GM21717 (cell line): ENCODE results near the gene AGMO.

Experiments used
- ATAC-seq: cut with Tn5 transposase; IDR thresholded peaks from one replicate; pipeline ENCODE4 v1.9.1; 2021; ENCODE audit warnings: mild to moderate bottlenecking, moderate library complexity; ENCODE audit not compliant: unreplicated experiment

AGMO gene

GRCh38 chr7:15252181-15252580, 309.6 kb downstream of the AGMO start:
- no peak for ATAC-seq

GRCh38 chr7:15248514-15248913, 313.3 kb downstream of the AGMO start:
- ATAC-seq = no peak

- ATAC-seq = no peak
These were observed 316.0 kb downstream of the AGMO start for GRCh38 chr7:15245831-15246230.

- ATAC-seq = no peak
These were observed 322.0 kb downstream of the AGMO start for GRCh38 chr7:15239801-15240200.

- no peak for ATAC-seq
These were observed 324.9 kb downstream of the AGMO start for GRCh38 chr7:15236952-15237351.

GRCh38 chr7:15234431-15234830, 327.4 kb downstream of the AGMO start:
- ATAC-seq = no peak

- no peak for ATAC-seq
These were observed 333.0 kb downstream of the AGMO start for GRCh38 chr7:15228831-15229230.

GRCh38 chr7:15225981-15226380, 335.8 kb downstream of the AGMO start:
- ATAC-seq = no peak

- ATAC-seq = no peak
These were observed 342.1 kb downstream of the AGMO start for GRCh38 chr7:15219758-15220157.

GRCh38 chr7:15218261-15218660, 343.6 kb downstream of the AGMO start:
- ATAC-seq = no peak

- no peak for ATAC-seq
These were observed 346.2 kb downstream of the AGMO start for GRCh38 chr7:15215616-15216015.

GRCh38 chr7:15214976-15215375, 346.8 kb downstream of the AGMO start:
- no peak for ATAC-seq

GRCh38 chr7:15213093-15213492, 348.7 kb downstream of the AGMO start:
- ATAC-seq = no peak

GRCh38 chr7:15209429-15209828, 352.4 kb downstream of the AGMO start:
- ATAC-seq = no peak

- no peak for ATAC-seq
These were observed 357.4 kb downstream of the AGMO start for GRCh38 chr7:15204421-15204820.

GRCh38 chr7:15199482-15199881, 362.3 kb downstream of the AGMO start:
- ATAC-seq = no peak

- no peak for ATAC-seq
These were observed 364.5 kb downstream of the AGMO start for GRCh38 chr7:15197042-15197977.

GRCh38 chr7:15178065-15178464, 383.8 kb downstream of the AGMO start:
- ATAC-seq = no peak

- ATAC-seq = no peak
These were observed 385.7 kb downstream of the AGMO start for GRCh38 chr7:15176089-15176488.

GRCh38 chr7:15175152-15175551, 386.7 kb downstream of the AGMO start:
- no peak for ATAC-seq

- no peak for ATAC-seq
These were observed 387.3 kb downstream of the AGMO start for GRCh38 chr7:15174485-15174884.

GRCh38 chr7:15168489-15168888, 393.3 kb downstream of the AGMO start:
- no peak for ATAC-seq

GRCh38 chr7:15167912-15168311, 393.9 kb downstream of the AGMO start:
- no peak for ATAC-seq
